PC-9 (cell line): ENCODE results near the gene FAM124B.

Experiments used
- CTCF ChIP-seq: fragments of 200-600 bp; sonication (generic); conservative IDR thresholded peaks from 2 replicates; pipeline ENCODE4 v1.6.1; 2017; ENCODE audit warnings: mixed run types, antibody characterized with exemption, mild to moderate bottlenecking, moderate library complexity
- EZH2 ChIP-seq: fragments of 200-600 bp; sonication (generic); IDR thresholded peaks from 2 replicates; pipeline ENCODE4 v1.8.0; 2017; ENCODE audit warnings: antibody characterized with exemption, low read depth

- peak; percentile 100 for TF ChIP-seq CTCF
- TF ChIP-seq EZH2 = no peak
Observed at GRCh38 chr2:224357098-224357901, 44.6 kb downstream of the FAM124B start.
